ENCODE data around the gene WNT2B. TPM values are rescaled to one million over a fixed set of nuclear protein-coding genes. Genes with fewer than 3 reads are reported as not detected.
"Not testable (repeated sequence)": the region's sequence is repeated elsewhere in the genome, so short reads cannot be mapped to it uniquely, and the experiment has no call there.

Gene WNT2B
- total and polyA plus RNA-seq, 4 donors = 2.5 to 15.8 (median 4.3) TPM

DNA sequence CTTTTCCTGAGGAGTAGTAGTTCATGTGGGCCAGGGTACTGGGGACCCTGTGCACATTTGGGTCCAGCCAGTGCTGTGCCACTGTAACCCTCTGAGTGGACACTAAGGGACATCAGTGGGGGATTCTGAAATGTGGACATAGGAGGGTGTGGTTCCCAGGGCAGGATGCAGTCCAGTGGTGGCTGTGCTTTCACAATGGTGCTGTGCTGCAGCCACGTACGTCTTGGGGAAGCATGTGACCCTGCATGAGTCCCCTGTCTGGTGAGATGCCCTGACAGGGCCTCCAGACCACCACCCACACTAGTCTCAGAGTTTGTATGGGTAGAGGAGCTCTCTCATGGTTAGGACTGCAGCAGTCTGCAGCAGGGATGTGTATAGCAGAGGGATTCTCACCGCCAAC lies 37.8 kb upstream of the WNT2B start:
- Histone ChIP-seq H3K27ac (ENCODE audit: low read depth in 1 of 2, low read length in 2 of 2) (no peak overlapping the region), H3K9me3 (ENCODE audit: control insufficient read depth, low read length) (no peaks in the 10 kb centered on the region), H3K27me3 (ENCODE audit: control insufficient read depth in 1 of 2, insufficient read depth in 2 of 2, low read length in 1 of 2) (no peaks in the 10 kb centered on the region), H3K4me3 (ENCODE audit: low read length in 2 of 2) (no peak overlapping the region), H3K4me1 (ENCODE audit: control insufficient read depth in 1 of 2, insufficient read depth in 2 of 2, low read length in 2 of 2) (no peaks in the 10 kb centered on the region), H3K36me3 (ENCODE audit: control insufficient read depth in 1 of 2, insufficient read depth in 2 of 2, low read length in 1 of 2) (no peaks in the 10 kb centered on the region)
- 80 to 83% methylated on average over 3 of the region's 3 CpGs for WGBS, 2 donors
- DNase-seq (no peak), ATAC-seq (ENCODE audit: low FRiP score) (no peak)
- intact Hi-C loops (cut with DNase I) = no loop called here

DNA sequence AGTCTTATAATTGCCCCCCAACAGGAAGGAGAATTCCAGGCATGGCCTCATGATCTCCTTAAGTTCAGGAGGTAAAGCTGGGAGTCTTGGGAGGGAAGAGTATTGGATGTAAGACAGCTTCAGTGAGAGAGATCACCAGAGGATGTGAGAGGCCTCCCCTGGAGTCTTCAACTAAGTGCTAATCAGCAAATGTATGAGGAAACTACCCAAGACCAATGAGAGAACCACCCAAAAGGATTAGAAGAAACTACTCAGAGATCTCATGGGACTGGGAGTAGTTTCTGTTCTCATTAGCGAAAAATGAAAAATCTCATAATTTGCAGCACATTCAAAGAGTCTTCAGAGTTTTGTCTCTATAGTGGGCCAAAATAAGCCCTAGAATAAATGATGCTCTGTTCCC lies 36.6 kb upstream of the WNT2B start:
- no peak overlapping the region for H3K27ac ChIP-seq (ENCODE audit: low read depth in 1 of 2, low read length in 2 of 2)
- intact Hi-C loops (cut with DNase I) = no loop called here
- WGBS, 2 donors = 93 to 97% methylated on average over 1 of the region's 1 CpG
- H3K9me3 ChIP-seq (ENCODE audit: control insufficient read depth, low read length) = peaks cover 5% of the 10 kb centered on the region
- ATAC-seq (ENCODE audit: low FRiP score) (no peak), DNase-seq (no peak)
- no peaks in the 10 kb centered on the region for H3K4me1 ChIP-seq (ENCODE audit: control insufficient read depth in 1 of 2, insufficient read depth in 2 of 2, low read length in 2 of 2)
- H3K4me3 ChIP-seq (ENCODE audit: low read length in 2 of 2) = no peak overlapping the region
- H3K27me3 ChIP-seq (ENCODE audit: control insufficient read depth in 1 of 2, insufficient read depth in 2 of 2, low read length in 1 of 2) = no peaks in the 10 kb centered on the region
- H3K36me3 ChIP-seq (ENCODE audit: control insufficient read depth in 1 of 2, insufficient read depth in 2 of 2, low read length in 1 of 2) = peaks cover 0 to 2% of the 10 kb centered on the region in 2 donors

DNA sequence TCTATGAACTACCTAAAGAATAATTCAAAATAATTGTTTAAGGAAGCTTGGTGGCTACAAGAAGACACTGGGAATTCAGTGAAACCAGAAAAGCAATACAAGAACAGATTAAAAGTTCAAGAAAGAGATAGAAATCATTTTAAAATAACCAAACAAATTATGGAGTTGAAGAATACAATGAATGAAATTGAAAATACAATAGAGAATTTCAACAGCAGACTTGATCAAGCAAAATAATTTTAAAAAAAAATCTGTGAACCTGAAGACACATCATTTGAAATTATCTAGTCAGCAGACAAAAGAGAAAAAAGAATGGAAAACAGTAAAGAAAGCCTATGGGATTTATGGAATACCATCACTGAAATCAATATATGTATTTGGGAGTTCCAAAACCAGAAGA lies 31.2 kb upstream of the WNT2B start:
- intact Hi-C loops (cut with DNase I) = no loop called here
- Histone ChIP-seq H3K4me3 (ENCODE audit: low read length in 2 of 2) (no peak overlapping the region), H3K36me3 (ENCODE audit: control insufficient read depth in 1 of 2, insufficient read depth in 2 of 2, low read length in 1 of 2) (peaks cover 0 to 2% of the 10 kb centered on the region in 2 donors), H3K4me1 (ENCODE audit: control insufficient read depth in 1 of 2, insufficient read depth in 2 of 2, low read length in 2 of 2) (no peaks in the 10 kb centered on the region), H3K27ac (ENCODE audit: low read depth in 1 of 2, low read length in 2 of 2) (no peak overlapping the region), H3K27me3 (ENCODE audit: control insufficient read depth in 1 of 2, insufficient read depth in 2 of 2, low read length in 1 of 2) (no peaks in the 10 kb centered on the region), H3K9me3 (ENCODE audit: control insufficient read depth, low read length) (peaks cover 7% of the 10 kb centered on the region)
- DNase-seq = no peak
- ATAC-seq (ENCODE audit: low FRiP score) = no peak

DNA sequence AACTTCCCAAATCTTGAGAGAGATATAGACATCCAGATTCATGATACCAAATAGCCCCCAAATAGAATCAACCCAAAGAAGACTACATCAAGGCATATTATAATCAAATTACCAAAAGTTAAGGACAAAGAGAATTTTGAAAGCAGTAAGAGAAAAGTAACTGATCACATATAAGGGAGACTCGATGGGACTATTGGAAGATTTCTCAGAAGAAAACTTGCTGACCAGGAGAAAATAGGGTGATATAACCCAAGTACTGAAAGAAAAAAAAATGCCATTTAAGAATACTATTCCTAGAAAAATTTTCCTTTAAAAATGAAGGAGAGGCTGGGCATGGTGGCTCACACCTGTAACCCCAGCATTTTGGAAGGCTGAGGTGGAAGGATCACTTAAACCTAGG lies 30.5 kb upstream of the WNT2B start:
- peaks cover 0 to 2% of the 10 kb centered on the region in 2 donors for H3K36me3 ChIP-seq (ENCODE audit: control insufficient read depth in 1 of 2, insufficient read depth in 2 of 2, low read length in 1 of 2)
- DNase-seq (no peak), ATAC-seq (ENCODE audit: low FRiP score) (no peak)
- no peak overlapping the region for H3K27ac ChIP-seq (ENCODE audit: low read depth in 1 of 2, low read length in 2 of 2)
- H3K27me3 ChIP-seq (ENCODE audit: control insufficient read depth in 1 of 2, insufficient read depth in 2 of 2, low read length in 1 of 2) = no peaks in the 10 kb centered on the region
- intact Hi-C loops (cut with DNase I) = no loop called here
- peaks cover 7% of the 10 kb centered on the region for H3K9me3 ChIP-seq (ENCODE audit: control insufficient read depth, low read length)
- no peak overlapping the region for H3K4me3 ChIP-seq (ENCODE audit: low read length in 2 of 2)
- no peaks in the 10 kb centered on the region for H3K4me1 ChIP-seq (ENCODE audit: control insufficient read depth in 1 of 2, insufficient read depth in 2 of 2, low read length in 2 of 2)
- 93 to 95% methylated on average over 1 of the region's 1 CpG for WGBS, 2 donors

DNA sequence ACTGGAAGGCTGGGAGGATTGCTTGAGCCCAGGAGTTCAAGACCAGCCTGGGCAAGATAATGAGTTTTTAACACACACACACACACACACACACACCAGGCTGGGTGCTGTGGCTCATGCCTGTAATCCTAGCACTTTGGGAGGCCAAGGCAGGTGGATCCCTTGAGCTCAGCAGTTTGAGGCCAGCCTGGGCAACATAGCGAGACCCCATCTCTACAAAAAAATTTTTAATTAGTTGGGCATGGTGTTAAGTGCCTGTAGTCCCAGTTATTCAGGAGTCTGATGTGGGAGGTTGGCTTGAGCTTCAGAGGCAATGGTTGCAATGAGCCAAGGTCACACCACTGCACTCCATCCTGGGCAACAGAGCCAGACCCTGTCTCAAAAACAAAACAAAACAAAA lies 22.7 kb upstream of the WNT2B start:
- intact Hi-C loops (cut with DNase I); DNase-seq; H3K27ac ChIP-seq (ENCODE audit: low read depth in 1 of 2, low read length in 2 of 2); H3K4me3 ChIP-seq (ENCODE audit: low read length in 2 of 2); H3K27me3 ChIP-seq (ENCODE audit: control insufficient read depth in 1 of 2, insufficient read depth in 2 of 2, low read length in 1 of 2); ATAC-seq (ENCODE audit: low FRiP score); H3K36me3 ChIP-seq (ENCODE audit: control insufficient read depth in 1 of 2, insufficient read depth in 2 of 2, low read length in 1 of 2); H3K9me3 ChIP-seq (ENCODE audit: control insufficient read depth, low read length); H3K4me1 ChIP-seq (ENCODE audit: control insufficient read depth in 1 of 2, insufficient read depth in 2 of 2, low read length in 2 of 2): not testable (repeated sequence)
- WGBS, 2 donors = 93 to 94% methylated on average over 1 of the region's 1 CpG

DNA sequence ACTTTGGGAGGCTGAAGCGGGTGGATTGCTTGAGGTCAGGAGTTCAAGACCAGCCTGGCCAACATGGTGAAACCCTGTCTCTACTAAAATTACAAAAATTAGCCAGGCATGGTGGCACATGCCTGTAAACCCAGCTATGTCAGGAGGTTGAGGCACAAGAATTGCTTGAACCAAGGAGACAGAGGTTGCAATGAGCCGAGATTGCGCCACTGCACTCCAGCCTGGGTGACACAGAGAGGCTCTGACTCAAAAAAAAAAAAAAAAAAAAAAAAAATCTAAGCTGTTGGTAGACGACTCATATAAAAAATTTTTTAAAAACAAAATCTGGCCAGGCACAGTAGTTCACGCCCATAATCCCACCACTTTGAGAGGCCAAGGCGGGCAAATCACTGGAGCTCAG lies 21.1 kb upstream of the WNT2B start:
- H3K4me3 ChIP-seq (ENCODE audit: low read length in 2 of 2); ATAC-seq (ENCODE audit: low FRiP score); intact Hi-C loops (cut with DNase I); H3K27me3 ChIP-seq (ENCODE audit: control insufficient read depth in 1 of 2, insufficient read depth in 2 of 2, low read length in 1 of 2); H3K4me1 ChIP-seq (ENCODE audit: control insufficient read depth in 1 of 2, insufficient read depth in 2 of 2, low read length in 2 of 2); DNase-seq; H3K36me3 ChIP-seq (ENCODE audit: control insufficient read depth in 1 of 2, insufficient read depth in 2 of 2, low read length in 1 of 2); H3K9me3 ChIP-seq (ENCODE audit: control insufficient read depth, low read length); H3K27ac ChIP-seq (ENCODE audit: low read depth in 1 of 2, low read length in 2 of 2): not testable (repeated sequence)
- 80 to 93% methylated on average over 6 of the region's 6 CpGs for WGBS, 2 donors

DNA sequence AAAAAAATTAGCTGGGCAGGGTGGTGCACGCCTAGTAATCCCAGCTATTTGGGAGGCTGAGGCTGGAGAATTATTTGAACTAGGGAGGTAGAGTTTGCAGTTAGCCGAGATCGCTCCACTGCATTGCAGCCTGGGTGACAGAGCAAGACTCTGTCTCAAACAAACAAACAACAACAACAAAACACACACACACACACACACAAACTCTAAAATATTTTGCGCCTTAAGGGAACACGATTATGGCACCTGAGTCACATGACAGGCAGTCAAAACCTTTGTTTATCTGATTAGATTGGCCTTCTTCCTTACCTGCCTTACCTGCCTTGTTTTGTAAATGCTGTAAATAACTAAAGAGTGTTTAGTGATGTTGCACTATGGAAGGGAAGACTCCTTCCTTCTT lies 20.6 kb upstream of the WNT2B start:
- no peak for DNase-seq
- Histone ChIP-seq H3K4me3 (ENCODE audit: low read length in 2 of 2) (no peak overlapping the region), H3K27me3 (ENCODE audit: control insufficient read depth in 1 of 2, insufficient read depth in 2 of 2, low read length in 1 of 2) (no peaks in the 10 kb centered on the region), H3K9me3 (ENCODE audit: control insufficient read depth, low read length) (no peaks in the 10 kb centered on the region), H3K4me1 (ENCODE audit: control insufficient read depth in 1 of 2, insufficient read depth in 2 of 2, low read length in 2 of 2) (no peaks in the 10 kb centered on the region), H3K27ac (ENCODE audit: low read depth in 1 of 2, low read length in 2 of 2) (no peak overlapping the region), H3K36me3 (ENCODE audit: control insufficient read depth in 1 of 2, insufficient read depth in 2 of 2, low read length in 1 of 2) (no peaks in the 10 kb centered on the region)
- ATAC-seq (ENCODE audit: low FRiP score) = no peak
- intact Hi-C loops (cut with DNase I) = no loop called here
- 94 to 95% methylated on average over 5 of the region's 5 CpGs for WGBS, 2 donors

DNA sequence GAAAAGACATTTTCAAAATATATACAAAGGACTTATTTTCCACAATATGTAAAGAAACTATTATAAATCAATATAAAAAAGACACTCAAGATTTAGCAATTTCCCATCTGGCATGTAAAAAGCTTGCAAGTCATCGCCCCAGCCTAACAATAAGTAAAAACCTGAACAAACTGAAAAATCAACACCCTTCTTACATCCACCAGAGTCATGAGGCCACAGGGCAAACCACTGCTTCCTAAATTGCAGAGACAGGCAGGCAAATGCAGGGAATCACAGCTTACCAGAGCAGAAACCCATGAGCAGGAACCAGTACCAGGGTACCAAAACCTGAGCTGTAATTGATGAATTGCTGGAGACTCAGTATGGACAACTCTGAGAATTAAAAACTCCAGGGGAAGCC lies 16.7 kb upstream of the WNT2B start:
- Histone ChIP-seq H3K36me3 (ENCODE audit: control insufficient read depth in 1 of 2, insufficient read depth in 2 of 2, low read length in 1 of 2) (no peaks in the 10 kb centered on the region), H3K9me3 (ENCODE audit: control insufficient read depth, low read length) (no peaks in the 10 kb centered on the region), H3K27ac (ENCODE audit: low read depth in 1 of 2, low read length in 2 of 2) (no peak overlapping the region), H3K27me3 (ENCODE audit: control insufficient read depth in 1 of 2, insufficient read depth in 2 of 2, low read length in 1 of 2) (no peaks in the 10 kb centered on the region), H3K4me3 (ENCODE audit: low read length in 2 of 2) (no peak overlapping the region), H3K4me1 (ENCODE audit: control insufficient read depth in 1 of 2, insufficient read depth in 2 of 2, low read length in 2 of 2) (no peaks in the 10 kb centered on the region)
- ATAC-seq (ENCODE audit: low FRiP score) (no peak), DNase-seq (no peak)
- intact Hi-C loops (cut with DNase I) = no loop called here
- 90 to 95% methylated on average over 1 of the region's 1 CpG for WGBS, 2 donors

DNA sequence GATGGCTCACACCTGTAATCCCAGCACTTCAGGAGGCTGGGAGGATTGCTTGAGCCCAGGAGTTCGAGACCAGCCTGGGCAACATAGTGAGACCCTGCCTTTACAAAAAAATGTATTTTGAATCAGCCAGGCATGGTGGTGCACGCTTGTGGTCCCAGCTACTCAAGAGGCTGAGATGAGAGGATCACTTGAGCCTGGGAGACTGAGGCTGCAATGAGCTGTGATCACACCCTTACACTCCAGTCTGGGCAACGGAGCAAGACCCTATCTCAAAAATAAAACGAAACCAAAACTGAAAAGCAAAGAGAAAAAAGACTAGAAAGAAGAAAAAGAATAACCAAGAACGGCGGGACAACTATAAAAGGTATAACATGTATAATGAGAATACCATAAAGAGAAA lies 15.4 kb upstream of the WNT2B start:
- 81 to 84% methylated on average over 6 of the region's 6 CpGs for WGBS, 2 donors
- intact Hi-C loops (cut with DNase I) = no loop called here

More for the DNA sequence above, 15.4 kb upstream of the WNT2B start:
- ATAC-seq (ENCODE audit: low FRiP score) (no peak), DNase-seq (no peak)
- Histone ChIP-seq H3K4me3 (ENCODE audit: low read length in 2 of 2) (no peak overlapping the region), H3K9me3 (ENCODE audit: control insufficient read depth, low read length) (no peaks in the 10 kb centered on the region), H3K36me3 (ENCODE audit: control insufficient read depth in 1 of 2, insufficient read depth in 2 of 2, low read length in 1 of 2) (no peaks in the 10 kb centered on the region), H3K4me1 (ENCODE audit: control insufficient read depth in 1 of 2, insufficient read depth in 2 of 2, low read length in 2 of 2) (no peaks in the 10 kb centered on the region), H3K27me3 (ENCODE audit: control insufficient read depth in 1 of 2, insufficient read depth in 2 of 2, low read length in 1 of 2) (no peaks in the 10 kb centered on the region), H3K27ac (ENCODE audit: low read depth in 1 of 2, low read length in 2 of 2) (no peak overlapping the region)

Measured in aorta (tissue), 5 donors.